PC-3 (cell line): ENCODE measurements around the gene LRP10.

ENCODE experiments used
- CTCF ChIP-seq: fragments of 300-600 bp; sonication (generic); conservative IDR thresholded peaks from 2 replicates; pipeline ENCODE4 v1.5.1; 2017; ENCODE audit warnings: antibody characterized with exemption, low read depth, mild to moderate bottlenecking, low read length
- EZH2phosphoT487 ChIP-seq: fragments of 300-600 bp; sonication (generic); IDR thresholded peaks from 2 replicates; pipeline ENCODE4 v1.6.1; 2018; ENCODE audit warnings: mild to moderate bottlenecking, antibody characterized with exemption, low read length, borderline replicate concordance

- TF ChIP-seq CTCF (no peak), EZH2phosphoT487 (no peak)
Measured at GRCh38 chr14:22908601-22909000, 37.1 kb downstream of the LRP10 start.
